ENCODE results near the gene RYR1.

Gene RYR1

DNA sequence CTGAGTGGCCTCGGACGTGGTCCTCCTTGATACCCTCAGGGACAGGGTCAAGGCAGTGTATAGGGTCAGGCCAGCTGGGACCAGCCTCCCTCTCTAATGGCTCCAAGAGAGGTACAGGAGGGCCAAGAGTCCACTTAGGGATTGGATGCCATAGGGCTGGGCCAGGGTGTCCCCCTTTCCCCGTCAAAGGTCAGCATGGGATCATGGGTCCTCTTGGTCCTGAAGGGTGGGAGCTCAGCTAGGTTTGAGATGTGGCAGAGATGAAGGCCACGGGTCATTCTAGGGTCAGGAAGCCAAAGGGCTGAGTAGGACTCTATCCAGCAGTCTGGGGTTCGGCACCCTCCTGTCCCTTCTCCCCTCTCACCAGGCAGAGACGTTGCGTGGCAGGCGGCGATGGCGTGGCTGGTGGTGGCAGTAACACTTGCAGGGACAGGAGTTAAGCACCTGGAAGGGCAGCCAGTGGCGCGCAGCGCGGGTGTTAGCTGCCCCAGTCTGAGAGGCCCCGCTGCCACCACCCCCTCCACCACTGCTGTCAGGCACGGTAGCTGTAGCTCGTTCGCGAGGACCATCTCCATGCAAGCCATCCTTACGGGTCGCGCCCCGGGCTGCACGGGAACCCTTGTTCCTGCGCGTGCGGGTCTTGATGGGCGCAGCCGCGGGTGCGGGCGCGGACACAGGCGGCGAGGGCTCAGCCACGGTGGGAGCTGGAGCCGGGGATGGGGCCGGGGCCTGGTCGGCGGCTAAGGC is 48.3 kb upstream of the RYR1 start:
- H3K79me2 ChIP-seq (ENCODE audit: insufficient read depth, low read length) = no peaks in the 10 kb centered on the region
- TF ChIP-seq CTCF (IDR thresholded peaks at IDR 0.05; ENCODE audit: insufficient read depth, low read length, poor library complexity, severe bottlenecking) = no peak
- TF ChIP-seq EZH2phosphoT487 (conservative IDR thresholded peaks at IDR 0.05; ENCODE audit: low read length) = no peak
- no peak overlapping the region for H3K4me3 ChIP-seq (ENCODE audit: insufficient read depth, low read length, poor library complexity, severe bottlenecking)
- no peaks in the 10 kb centered on the region for H3F3A ChIP-seq (ENCODE audit: insufficient read depth)
- no peaks in the 10 kb centered on the region for H3K9me3 ChIP-seq (ENCODE audit: insufficient read depth, low read length)
- H3K27me3 ChIP-seq (ENCODE audit: low read length) = no peaks in the 10 kb centered on the region
- H3K9ac ChIP-seq (ENCODE audit: low read length) = no peak overlapping the region
- H3K36me3 ChIP-seq (ENCODE audit: low read length) = no peaks in the 10 kb centered on the region
- no peak overlapping the region for H3K27ac ChIP-seq (ENCODE audit: low read depth, low read length)
- no peak overlapping the region for H2AFZ ChIP-seq (ENCODE audit: low read depth, low read length, severe bottlenecking)
- H4K20me1 ChIP-seq (ENCODE audit: low read depth, low read length) = no peaks in the 10 kb centered on the region
- H3K9me2 ChIP-seq (replicated peaks; ENCODE audit: insufficient read depth, low read length) = no peaks in the 10 kb centered on the region
- H3K4me2 ChIP-seq (ENCODE audit: low read depth, low read length, poor library complexity, severe bottlenecking) = no peak overlapping the region

GRCh38 chr19:38385804-38386257 is 47.7 kb upstream of the RYR1 start:
- Histone ChIP-seq H3K27me3 (ENCODE audit: low read length) (no peaks in the 10 kb centered on the region), H3K4me3 (ENCODE audit: insufficient read depth, low read length, poor library complexity, severe bottlenecking) (no peak overlapping the region), H3K27ac (ENCODE audit: low read depth, low read length) (no peak overlapping the region), H3K9me3 (ENCODE audit: insufficient read depth, low read length) (no peaks in the 10 kb centered on the region), H3K79me2 (ENCODE audit: insufficient read depth, low read length) (no peaks in the 10 kb centered on the region), H3K9ac (ENCODE audit: low read length) (no peak overlapping the region), H3K9me2 (replicated peaks; ENCODE audit: insufficient read depth, low read length) (no peaks in the 10 kb centered on the region), H4K20me1 (ENCODE audit: low read depth, low read length) (no peaks in the 10 kb centered on the region), H3K36me3 (ENCODE audit: low read length) (no peaks in the 10 kb centered on the region), H3F3A (ENCODE audit: insufficient read depth) (no peaks in the 10 kb centered on the region), H2AFZ (ENCODE audit: low read depth, low read length, severe bottlenecking) (no peak overlapping the region), H3K4me2 (ENCODE audit: low read depth, low read length, poor library complexity, severe bottlenecking) (no peak overlapping the region)
- TF ChIP-seq CTCF (IDR thresholded peaks at IDR 0.05; ENCODE audit: insufficient read depth, low read length, poor library complexity, severe bottlenecking) = no peak
- TF ChIP-seq EZH2phosphoT487 (conservative IDR thresholded peaks at IDR 0.05; ENCODE audit: low read length) = no peak

GRCh38 chr19:38386300-38386970 is 47.1 kb upstream of the RYR1 start:
- Histone ChIP-seq H3K9ac (ENCODE audit: low read length) (no peak overlapping the region), H3K4me3 (ENCODE audit: insufficient read depth, low read length, poor library complexity, severe bottlenecking) (no peak overlapping the region), H3F3A (ENCODE audit: insufficient read depth) (no peaks in the 10 kb centered on the region), H3K27me3 (ENCODE audit: low read length) (no peaks in the 10 kb centered on the region), H3K4me2 (ENCODE audit: low read depth, low read length, poor library complexity, severe bottlenecking) (no peak overlapping the region), H3K9me3 (ENCODE audit: insufficient read depth, low read length) (no peaks in the 10 kb centered on the region), H3K36me3 (ENCODE audit: low read length) (no peaks in the 10 kb centered on the region), H4K20me1 (ENCODE audit: low read depth, low read length) (no peaks in the 10 kb centered on the region), H2AFZ (ENCODE audit: low read depth, low read length, severe bottlenecking) (no peak overlapping the region), H3K27ac (ENCODE audit: low read depth, low read length) (no peak overlapping the region), H3K9me2 (replicated peaks; ENCODE audit: insufficient read depth, low read length) (no peaks in the 10 kb centered on the region), H3K79me2 (ENCODE audit: insufficient read depth, low read length) (no peaks in the 10 kb centered on the region)
- TF ChIP-seq CTCF (IDR thresholded peaks at IDR 0.05; ENCODE audit: insufficient read depth, low read length, poor library complexity, severe bottlenecking) = no peak
- no peak for TF ChIP-seq EZH2phosphoT487 (conservative IDR thresholded peaks at IDR 0.05; ENCODE audit: low read length)

Measured in SU-DHL-6 (cell line).